Suprapubic skin (tissue), 4 donors: ENCODE measurements around the gene ARMC8. TPM values are rescaled to one million over a fixed set of nuclear protein-coding genes. Genes with fewer than 3 reads are reported as not detected.

Experiments used
- DNase-seq, 2 donors: peaks; one replicate each; pipeline ENCODE4 v3.0.0-alpha.2; 2019; ENCODE audit warnings: low spot score in 2 of 2
- H3K27ac ChIP-seq: fragments of 200-600 bp; sonication (generic); one replicate; pipeline ENCODE4 v1.5.1; 2019
- H3K27me3 ChIP-seq: fragments of 200-600 bp; sonication (generic); one replicate; pipeline ENCODE4 v1.5.1; 2019
- H3K36me3 ChIP-seq: fragments of 200-600 bp; sonication (generic); one replicate; pipeline ENCODE4 v1.5.1; 2019
- H3K4me1 ChIP-seq: fragments of 200-600 bp; sonication (generic); one replicate; pipeline ENCODE4 v1.5.1; 2019
- H3K4me3 ChIP-seq: fragments of 200-600 bp; sonication (generic); one replicate; pipeline ENCODE4 v1.5.1; 2019; ENCODE audit warnings: mild to moderate bottlenecking
- H3K9me3 ChIP-seq: fragments of 200-600 bp; sonication (generic); one replicate; pipeline ENCODE4 v1.5.1; 2019
- CTCF ChIP-seq, 2 donors: fragments of 200-600 bp in 1 of 2; fragments of 450-650 bp in 1 of 2; sonication (generic) in 1 of 2; IDR thresholded peaks; one replicate each; pipeline ENCODE4 v1.5.1; 2016 to 2019; ENCODE audit warnings: antibody characterized with exemption in 2 of 2, mild to moderate bottlenecking in 1 of 2, moderate library complexity in 1 of 2
- EP300 ChIP-seq: sonication (generic); formaldehyde crosslinking; IDR thresholded peaks from one replicate; pipeline ENCODE4 v1.6.1; 2017; ENCODE audit warnings: antibody characterized with exemption
- POLR2A ChIP-seq, 2 donors: fragments of 450-650 bp; IDR thresholded peaks; one replicate each; pipeline ENCODE4 v1.6.1; 2017; ENCODE audit warnings: antibody characterized with exemption in 2 of 2, mild to moderate bottlenecking in 2 of 2, moderate library complexity in 2 of 2
- POLR2AphosphoS5 ChIP-seq, 3 donors: sonication (generic); formaldehyde crosslinking; IDR thresholded peaks; one replicate each; pipeline ENCODE4 v1.6.1; 2017; ENCODE audit warnings: antibody characterized with exemption in 3 of 3
- WGBS: methylation state at CpG from one replicate; pipeline ENCODE4 v1.1.5; 2018; 5-methylcytosine and 5-hydroxymethylcytosine counted together
- total RNA-seq, 4 donors: library from RNA; depleted of rRNA; stranded (reverse); fragments of >200 nt; gene quantifications; one replicate each; pipeline ENCODE4 v1.1.0, GENCODE V29; 2016

Gene ARMC8
- total RNA-seq, 4 donors from 2014 or later: 32.2 to 86.7 (median 33.3) TPM

DNA sequence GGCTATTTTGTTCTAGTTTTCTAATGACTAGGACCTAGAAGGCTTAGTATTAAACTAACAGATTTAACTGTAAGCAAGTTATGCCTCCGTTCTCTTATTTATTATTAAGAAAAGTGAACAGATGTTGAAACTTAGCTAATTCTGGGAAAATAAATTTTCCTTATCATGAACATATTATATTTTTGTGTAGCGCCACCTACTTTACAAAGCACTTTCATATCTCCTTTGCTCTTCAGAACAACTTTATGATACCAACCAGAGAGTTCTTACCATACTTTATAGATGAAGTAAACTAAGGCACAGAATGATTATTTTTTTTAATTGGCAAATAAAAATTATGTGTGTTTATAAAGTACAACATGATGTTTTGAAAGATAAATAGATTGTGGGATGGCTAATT lies 83.1 kb downstream of the ARMC8 start:
- Histone ChIP-seq H3K27me3 (no peaks in the 10 kb centered on the region), H3K4me1 (no peaks in the 10 kb centered on the region), H3K4me3 (no peak overlapping the region), H3K27ac (no peak overlapping the region), H3K36me3 (peaks cover 83% of the 10 kb centered on the region), H3K9me3 (no peaks in the 10 kb centered on the region)
- TF ChIP-seq EP300 (no peak), CTCF (IDR thresholded peaks at IDR 0.05) (no peak), POLR2AphosphoS5 (IDR thresholded peaks at IDR 0.05) (no peak), POLR2A (IDR thresholded peaks at IDR 0.05) (no peak)
- 93% methylated on average over 2 of the region's 2 CpGs for WGBS
- DNase-seq: no peak

DNA sequence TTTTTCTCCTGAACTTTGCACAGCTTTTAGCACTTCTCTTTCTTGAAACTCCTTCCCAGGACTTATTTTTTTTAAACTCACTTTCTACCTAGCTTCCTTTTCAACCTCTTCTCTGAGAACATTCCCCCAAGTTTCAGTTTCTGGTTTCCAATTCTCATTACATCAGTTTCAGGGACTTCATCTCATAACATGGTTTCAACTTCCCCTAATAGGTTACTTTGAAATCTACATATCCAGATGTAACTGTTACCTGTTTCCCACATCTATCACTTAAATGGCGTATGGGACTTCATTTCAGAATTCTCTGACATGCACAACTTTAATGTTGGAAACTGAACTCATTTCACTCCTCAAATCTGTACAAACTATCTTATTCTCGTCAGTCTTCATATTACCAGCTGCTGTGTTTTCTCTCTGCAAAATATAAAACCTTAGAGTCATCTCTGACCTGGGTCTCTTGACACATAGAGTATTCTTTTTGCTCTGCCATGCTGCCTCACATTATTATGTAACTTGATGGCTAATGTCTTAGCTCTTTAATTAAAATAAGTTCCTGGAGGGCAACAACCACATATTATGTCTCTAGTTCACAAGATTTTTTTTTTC lies 84.2 kb downstream of the ARMC8 start:
- DNase-seq: no peak
- Histone ChIP-seq H3K4me3 (no peak overlapping the region), H3K4me1 (no peaks in the 10 kb centered on the region), H3K27me3 (no peaks in the 10 kb centered on the region), H3K36me3 (peaks cover 83% of the 10 kb centered on the region), H3K27ac (no peak overlapping the region), H3K9me3 (no peaks in the 10 kb centered on the region)
- 96% methylated on average over 2 of the region's 2 CpGs for WGBS
- TF ChIP-seq EP300 (no peak), CTCF (IDR thresholded peaks at IDR 0.05) (no peak), POLR2A (IDR thresholded peaks at IDR 0.05) (no peak), POLR2AphosphoS5 (IDR thresholded peaks at IDR 0.05) (no peak)

DNA sequence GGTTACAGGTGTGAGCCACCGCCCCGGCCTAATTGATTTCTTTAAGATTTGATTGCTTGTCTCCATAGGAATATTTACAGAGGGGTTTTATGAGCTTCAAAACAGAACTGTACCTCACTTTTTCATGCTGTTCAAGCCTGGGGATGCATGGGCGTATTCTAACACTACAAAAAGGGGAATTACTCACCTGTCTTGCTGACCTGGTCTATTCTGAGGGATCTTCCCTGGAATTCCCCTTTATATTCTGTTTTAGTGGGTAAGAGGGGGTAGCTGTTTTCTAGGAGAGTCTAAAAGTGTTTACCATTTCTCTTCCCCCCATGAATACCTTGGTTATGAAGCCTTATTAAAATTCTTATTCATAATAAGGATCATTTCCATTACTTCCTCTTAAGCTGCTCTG lies 94.5 kb downstream of the ARMC8 start:
- H3K27ac ChIP-seq: peak overlapping the region; percentile 50
- WGBS: 62% methylated on average over 3 of the region's 3 CpGs
- no peak overlapping the region for H3K4me3 ChIP-seq
- peaks cover 35% of the 10 kb centered on the region for H3K36me3 ChIP-seq
- H3K4me1 ChIP-seq: peaks cover 20% of the 10 kb centered on the region
- no peaks in the 10 kb centered on the region for H3K27me3 ChIP-seq
- no peak for DNase-seq
- no peaks in the 10 kb centered on the region for H3K9me3 ChIP-seq
- TF ChIP-seq CTCF (IDR thresholded peaks at IDR 0.05) (no peak), POLR2A (IDR thresholded peaks at IDR 0.05) (no peak), EP300 (no peak), POLR2AphosphoS5 (IDR thresholded peaks at IDR 0.05) (no peak)

DNA sequence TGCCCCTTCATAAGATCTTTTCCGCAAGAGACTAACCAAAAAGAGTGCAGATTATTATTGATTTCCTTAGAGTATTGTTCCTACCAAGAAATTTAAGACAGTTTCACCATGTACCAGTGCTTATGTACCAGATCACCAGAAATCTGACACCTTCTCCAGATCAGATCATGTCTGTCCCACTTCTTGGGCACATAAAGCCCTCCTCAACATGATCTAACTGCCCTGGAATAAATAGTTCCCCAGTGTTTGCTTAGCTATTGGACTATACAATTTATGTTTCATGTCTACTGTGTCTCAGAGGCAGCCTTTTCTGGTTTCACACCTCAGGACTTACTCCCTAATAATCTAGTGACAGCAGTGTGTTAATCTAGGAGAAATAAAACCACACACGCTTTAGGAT lies 95.7 kb downstream of the ARMC8 start:
- Histone ChIP-seq H3K4me1 (peaks cover 20% of the 10 kb centered on the region), H3K9me3 (no peaks in the 10 kb centered on the region), H3K4me3 (no peak overlapping the region), H3K27me3 (no peaks in the 10 kb centered on the region), H3K27ac (peak overlapping the region; percentile 30), H3K36me3 (peaks cover 42% of the 10 kb centered on the region)
- 84% methylated on average over 2 of the region's 2 CpGs for WGBS
- no peak for DNase-seq
- no peak for TF ChIP-seq POLR2AphosphoS5 (IDR thresholded peaks at IDR 0.05)
- no peak for TF ChIP-seq EP300
- TF ChIP-seq CTCF (IDR thresholded peaks at IDR 0.05): no peak
- no peak for TF ChIP-seq POLR2A (IDR thresholded peaks at IDR 0.05)

DNA sequence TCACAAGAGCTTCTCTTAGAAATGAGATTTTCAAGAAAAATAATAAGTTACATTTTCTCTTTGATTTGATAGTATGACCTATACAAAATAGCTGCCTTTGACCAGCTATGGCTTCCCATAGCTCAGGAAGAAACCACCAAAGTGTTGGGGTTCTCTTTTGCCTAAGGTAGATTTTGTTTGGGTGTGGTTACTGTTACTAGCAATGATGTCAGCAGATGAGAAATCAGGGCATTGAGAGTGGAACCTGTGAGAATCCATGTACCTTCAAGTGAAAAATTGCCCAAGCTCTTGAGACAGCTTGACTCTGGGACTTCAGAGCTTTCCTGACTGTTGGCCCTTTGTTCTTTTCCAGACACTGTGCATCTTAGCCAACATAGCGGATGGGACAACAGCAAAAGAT lies 97.0 kb downstream of the ARMC8 start:
- no peak for DNase-seq
- Histone ChIP-seq H3K4me1 (peaks cover 20% of the 10 kb centered on the region), H3K4me3 (no peak overlapping the region), H3K27me3 (no peaks in the 10 kb centered on the region), H3K36me3 (peaks cover 50% of the 10 kb centered on the region), H3K27ac (no peak overlapping the region), H3K9me3 (no peaks in the 10 kb centered on the region)
- no peak for TF ChIP-seq POLR2A (IDR thresholded peaks at IDR 0.05)
- WGBS: 100% methylated on average over 1 of the region's 1 CpG
